HG03439 (cell line): ENCODE results near the gene USP20.
"Not testable (repeated sequence)": the region's sequence is repeated elsewhere in the genome, so short reads cannot be mapped to it uniquely, and the experiment has no call there.

Experiments
- ATAC-seq: cut with Tn5 transposase; IDR thresholded peaks from one replicate; pipeline ENCODE4 v1.9.1; 2021; ENCODE audit warnings: mild to moderate bottlenecking, moderate library complexity; ENCODE audit not compliant: unreplicated experiment

USP20 gene

DNA sequence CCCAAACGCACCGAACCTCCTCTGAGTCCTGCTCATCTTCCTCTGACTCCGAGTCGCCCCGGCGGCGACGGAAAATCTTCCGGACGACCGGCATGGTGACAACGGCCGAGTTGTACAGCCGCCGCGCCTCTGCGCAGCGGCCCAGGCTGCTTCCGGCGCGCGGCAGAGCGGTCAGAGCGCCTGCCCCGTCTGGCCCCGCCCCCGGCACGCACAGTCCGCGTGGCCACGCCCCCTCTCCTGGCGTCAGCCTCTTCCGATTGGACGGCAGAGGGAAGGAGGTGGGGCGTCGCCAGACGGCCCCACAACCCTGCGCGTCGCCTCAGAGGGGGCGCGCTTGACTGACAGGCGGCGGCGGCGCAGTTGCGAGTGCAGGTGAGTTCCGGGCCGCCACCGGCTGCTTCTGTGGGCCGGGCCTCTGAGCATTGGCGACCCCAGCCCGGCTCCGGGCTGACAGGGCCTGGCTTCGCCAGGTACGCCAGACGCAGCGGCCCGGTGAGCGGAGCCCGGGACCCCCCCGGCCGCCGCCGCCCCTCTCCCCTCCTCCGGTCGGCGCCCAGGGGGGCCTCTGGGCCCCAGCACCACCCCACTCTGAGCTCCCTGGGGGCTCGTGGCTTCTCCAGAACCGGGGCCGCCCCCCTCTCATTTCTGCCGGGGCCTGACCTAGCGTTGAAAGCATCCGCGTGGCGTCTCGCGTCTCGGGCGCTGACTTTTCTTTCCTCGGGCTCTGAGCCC lies at the start of gene USP20, which contains the start of gene C9orf78:
TSS of gene USP20 (plus strand) at position 331 of the 732 bp plus-strand sequence. CDS start 17,098 bp downstream, outside the sequence.
TSS of gene C9orf78 (minus strand) at position 148 of the 732 bp plus-strand sequence. CDS start at position 94, 54 bp downstream.
- ATAC-seq: peak; percentile 86

- ATAC-seq: no peak
Measured at GRCh38 chr9:129785866-129786265, 49.4 kb upstream of the USP20 start.

DNA sequence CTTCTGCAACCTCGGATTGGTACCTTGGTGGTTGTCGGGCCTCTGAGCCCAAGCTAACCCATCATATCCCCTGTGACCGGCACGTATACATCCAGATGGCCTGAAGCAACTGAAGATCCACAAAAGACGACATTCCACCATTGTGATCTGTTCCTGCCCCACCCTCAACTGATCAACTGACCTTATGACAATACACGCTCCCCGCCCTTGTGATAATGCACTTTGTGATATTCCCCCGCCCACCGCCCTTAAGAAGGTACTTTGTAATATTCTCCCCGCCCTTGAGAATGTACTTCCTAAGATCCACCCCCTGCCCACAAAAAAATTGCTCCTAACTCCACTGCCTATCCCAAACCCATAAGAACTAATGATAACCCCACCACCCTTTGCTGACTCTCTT lies 48.8 kb upstream of the USP20 start:
- no peak for ATAC-seq

- ATAC-seq: no peak
Measured at GRCh38 chr9:129794549-129794948, 40.7 kb upstream of the USP20 start.

- not testable (repeated sequence) for ATAC-seq
Measured at GRCh38 chr9:129796029-129796428, 39.2 kb upstream of the USP20 start.

GRCh38 chr9:129798973-129799372 lies 36.3 kb upstream of the USP20 start:
- ATAC-seq: no peak

DNA sequence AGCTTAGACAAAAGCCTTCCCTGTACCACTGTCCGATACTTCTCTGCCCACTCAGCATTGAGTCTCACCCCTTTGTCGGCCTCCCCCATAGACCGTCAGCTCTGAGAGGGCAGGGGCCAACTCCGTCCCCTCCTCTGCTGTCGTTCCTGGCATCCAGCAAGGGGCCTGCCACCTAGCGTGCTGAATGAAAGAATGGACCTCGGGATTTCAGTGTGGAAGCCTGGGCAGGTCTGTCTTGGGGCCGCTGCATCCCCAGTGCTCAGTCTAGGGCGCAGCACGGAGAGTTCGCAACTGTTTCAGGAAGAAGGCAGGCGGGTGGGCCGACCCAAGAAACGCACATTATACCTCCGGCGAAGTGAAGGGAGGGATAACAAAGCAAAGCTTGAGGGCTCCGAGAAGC lies 33.8 kb upstream of the USP20 start:
- no peak for ATAC-seq

GRCh38 chr9:129802833-129803675 lies 32.2 kb upstream of the USP20 start, which contains the start of gene TOR1B:
Gene TOR1B, plus strand, starts transcription at chr9:129803184. Its CDS starts 29 bp downstream, at chr9:129803213.
- ATAC-seq: peak; percentile 87

DNA sequence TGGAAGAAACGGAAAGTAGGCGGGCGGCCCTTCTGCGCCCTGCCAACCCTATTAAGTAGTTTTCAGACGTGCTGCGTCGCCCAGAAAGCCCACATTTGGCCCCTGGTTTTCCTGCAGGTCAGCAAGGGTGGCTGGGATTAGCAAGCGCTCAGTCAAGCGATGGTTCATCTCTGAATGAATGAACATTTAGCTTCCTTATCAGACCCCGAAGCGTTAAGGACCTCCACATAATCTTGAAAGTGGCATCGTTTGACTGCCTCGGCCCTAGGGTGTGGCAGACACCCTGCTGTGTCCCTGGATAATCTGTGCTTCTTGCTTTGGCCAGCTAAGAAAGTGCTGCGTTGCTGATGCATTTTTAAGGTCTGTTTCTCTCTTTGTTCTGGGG lies 31.6 kb upstream of the USP20 start:
- ATAC-seq: no peak

- ATAC-seq: no peak
Measured at GRCh38 chr9:129806061-129806460, 29.2 kb upstream of the USP20 start.

- ATAC-seq: no peak
Measured at GRCh38 chr9:129809346-129809745, 25.9 kb upstream of the USP20 start.

DNA sequence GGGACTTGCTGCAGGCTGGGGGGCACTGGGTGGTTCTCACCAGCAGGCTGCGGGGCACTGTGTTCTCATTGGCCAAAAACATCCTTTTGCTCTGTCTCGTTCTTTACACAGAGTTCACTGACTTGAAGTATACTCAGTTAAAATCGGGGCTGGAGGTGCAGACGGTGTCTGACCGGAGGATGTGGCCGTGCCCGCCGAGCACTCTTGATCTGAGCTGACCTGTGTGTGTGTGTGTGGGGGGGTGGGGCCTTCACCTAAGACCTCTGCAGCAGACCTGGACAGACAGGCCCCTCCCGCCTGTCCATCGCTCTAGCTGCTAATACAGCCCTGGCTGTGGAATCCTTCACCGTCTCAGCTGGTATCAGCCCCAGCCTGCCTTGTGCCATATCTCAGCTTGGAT lies 25.1 kb upstream of the USP20 start:
- ATAC-seq: no peak

GRCh38 chr9:129810788-129811187 lies 24.5 kb upstream of the USP20 start:
- no peak for ATAC-seq

GRCh38 chr9:129811967-129812363 lies 23.3 kb upstream of the USP20 start:
- ATAC-seq: no peak

DNA sequence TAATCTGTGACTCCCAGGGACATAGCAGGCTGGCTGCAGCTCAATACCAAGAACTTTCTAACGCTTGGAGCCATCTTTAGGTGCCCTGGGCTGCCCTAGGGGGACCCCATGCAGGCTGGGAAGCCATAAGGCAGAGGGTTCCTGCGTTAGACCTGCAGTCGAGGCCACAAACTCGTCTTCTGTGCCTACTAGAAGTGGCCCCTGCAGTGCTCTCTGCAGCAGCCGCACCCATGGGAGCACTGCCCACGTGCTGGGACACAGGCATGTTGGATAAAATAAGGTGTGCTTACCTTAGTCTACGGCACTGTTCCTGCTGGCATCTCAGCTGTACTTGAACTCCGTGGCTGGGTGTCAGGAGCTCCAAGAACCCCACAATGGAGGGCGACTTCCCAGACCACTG lies 22.9 kb upstream of the USP20 start:
- no peak for ATAC-seq

GRCh38 chr9:129813661-129814060 lies 21.6 kb upstream of the USP20 start:
- ATAC-seq: no peak

GRCh38 chr9:129814432-129815223 lies 20.6 kb upstream of the USP20 start:
- no peak for ATAC-seq

GRCh38 chr9:129815278-129815677 lies 20.0 kb upstream of the USP20 start:
- no peak for ATAC-seq

DNA sequence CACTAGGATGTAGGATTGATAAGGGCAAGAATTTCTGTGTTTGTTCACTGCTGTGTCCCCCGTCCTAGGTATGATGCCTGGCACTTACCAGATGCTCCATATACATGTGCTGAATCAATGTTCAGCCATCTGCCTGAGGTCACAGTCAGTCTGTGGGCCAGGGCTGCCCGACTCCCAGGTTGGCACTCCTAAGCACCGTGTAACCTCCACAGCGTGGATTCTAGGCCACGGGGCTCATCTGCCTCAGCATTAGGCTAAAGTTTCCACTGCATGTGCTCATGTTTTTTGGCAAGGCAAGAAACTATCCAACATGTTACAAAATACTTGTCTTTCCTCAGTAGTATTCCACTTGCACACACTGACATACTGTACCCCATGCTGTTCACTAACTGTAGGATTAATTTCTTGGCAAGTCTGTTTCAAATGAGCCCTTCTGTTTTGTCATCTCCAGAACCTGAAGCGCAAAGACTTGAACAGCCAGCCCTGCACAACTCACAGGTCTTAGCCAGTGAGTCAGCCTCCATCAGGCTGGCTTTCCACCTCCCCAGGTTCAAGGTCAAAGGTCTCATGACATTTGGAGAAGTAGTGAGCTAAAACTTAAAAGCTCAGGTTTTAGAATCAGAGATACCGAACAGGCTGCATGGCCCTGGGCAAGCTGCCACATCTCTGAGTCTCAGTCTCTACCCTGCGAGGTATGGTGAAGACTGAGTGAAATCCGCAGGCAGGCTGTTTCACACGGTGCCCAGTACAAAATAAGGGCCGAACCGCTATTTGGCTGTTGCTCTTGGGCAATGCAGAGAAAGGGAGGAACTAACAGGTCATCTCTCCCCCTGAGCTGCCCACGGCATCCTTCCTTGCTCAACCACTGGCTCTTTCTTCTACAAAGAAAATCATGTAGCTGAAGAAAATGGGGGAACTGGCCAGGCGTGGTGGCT lies 18.5 kb upstream of the USP20 start:
- ATAC-seq: no peak
